ENCODE results near the gene GRIN3B. TPM values are rescaled to one million over a fixed set of nuclear protein-coding genes. Genes with fewer than 3 reads are reported as not detected.

Gene GRIN3B
- total and polyA plus RNA-seq, 2 of the 4 experiments (the other 2 are of a cell fraction), result under 0.01 to 0.91 TPM

- CTCF ChIA-PET, result no interaction called here
- no peak for TF ChIP-seq RAD21 (IDR thresholded peaks at IDR 0.05; ENCODE audit: low read length)
- no peak for TF ChIP-seq RFX5 (IDR thresholded peaks at IDR 0.05; ENCODE audit: low read depth, low read length)
- TF ChIP-seq BHLHE40 (IDR thresholded peaks at IDR 0.05; ENCODE audit: low read depth, low read length), result no peak
- TF ChIP-seq MAZ (IDR thresholded peaks at IDR 0.05; ENCODE audit: borderline replicate concordance, low read depth, low read length), result no peak
- TF ChIP-seq MAFK (IDR thresholded peaks at IDR 0.05; ENCODE audit: low read depth, low read length), result no peak
- TF ChIP-seq CTCF (conservative IDR thresholded peaks at IDR 0.05; ENCODE audit: low read depth, low read length), result no peak
- TF ChIP-seq RCOR1 (IDR thresholded peaks at IDR 0.05; ENCODE audit: insufficient replicate concordance, low read length), result no peak
- TF ChIP-seq POLR2A (IDR thresholded peaks at IDR 0.05; ENCODE audit: low read depth, low read length), result no peak
- no peak for TF ChIP-seq NFE2L2 (IDR thresholded peaks at IDR 0.05; ENCODE audit: low read depth, low read length)
- no peak for TF ChIP-seq CEBPB (IDR thresholded peaks at IDR 0.05; ENCODE audit: low read depth, low read length)
- no peak for TF ChIP-seq USF2 (IDR thresholded peaks at IDR 0.05; ENCODE audit: low read depth, low read length)
- no peak for TF ChIP-seq SMC3 (IDR thresholded peaks at IDR 0.05; ENCODE audit: low read depth, low read length)
- no peak for TF ChIP-seq MXI1 (IDR thresholded peaks at IDR 0.05; ENCODE audit: borderline replicate concordance, low read depth, low read length)
- TF ChIP-seq ELK1 (IDR thresholded peaks at IDR 0.05; ENCODE audit: borderline replicate concordance, low read depth, low read length), result no peak
- no peak for TF ChIP-seq CHD1 (IDR thresholded peaks at IDR 0.05; ENCODE audit: low read depth, low read length)
These were observed 42.7 kb downstream of the GRIN3B start for GRCh38 chr19:1042689-1043511.

More at GRCh38 chr19:1042689-1043511, 42.7 kb downstream of the GRIN3B start:
- Histone ChIP-seq H2AK5ac (ENCODE audit: low read depth, low read length) (no peak overlapping the region), H3K9ac (ENCODE audit: low read depth, low read length) (no peak overlapping the region), H2BK15ac (ENCODE audit: low read depth, low read length) (no peak overlapping the region), H3K4me2 (ENCODE audit: low read depth, low read length) (no peak overlapping the region), H3K23ac (ENCODE audit: low read depth, low read length) (no peak overlapping the region), H2AK9ac (replicated peaks; ENCODE audit: low read depth, low read length, poor library complexity) (no peak overlapping the region), H3K4ac (ENCODE audit: low read depth, low read length) (no peak overlapping the region), H3K9me1 (ENCODE audit: insufficient read depth, low read length) (no peaks in the 10 kb centered on the region), H4K91ac (ENCODE audit: insufficient read depth, low read depth, low read length) (no peak overlapping the region), H3K18ac (ENCODE audit: low read depth, low read length) (no peak overlapping the region), H3K27ac (ENCODE audit: insufficient read depth, low read length) (no peak overlapping the region), H2BK120ac (ENCODE audit: low read depth, low read length) (no peak overlapping the region), H3K27me3 (ENCODE audit: control insufficient read depth, insufficient read depth, low read length) (no peaks in the 10 kb centered on the region), H2BK5ac (ENCODE audit: low read depth, low read length, poor library complexity, severe bottlenecking) (no peak overlapping the region), H4K20me1 (ENCODE audit: insufficient read depth, low read length) (peaks cover 19% of the 10 kb centered on the region), H3K14ac (replicated peaks; ENCODE audit: low read depth, low read length) (no peak overlapping the region), H4K8ac (ENCODE audit: low read depth in 2 of 2, low read length in 2 of 2) (no peak overlapping the region), H3K36me3 (ENCODE audit: control insufficient read depth, insufficient read depth, low read length) (peaks cover 13% of the 10 kb centered on the region), H3K79me1 (ENCODE audit: low read depth in 1 of 2, low read length in 2 of 2) (peaks cover 0 to 6% of the 10 kb centered on the region in 2 experiments; a peak in 2 of 4 replicates), H3K4me3 (ENCODE audit: insufficient read depth, low read depth, low read length) (no peak overlapping the region), H3K56ac (ENCODE audit: extremely low read depth, insufficient read depth, low read length) (no peak overlapping the region), H4K5ac (ENCODE audit: low read depth, low read length) (no peak overlapping the region), H3K4me1 (ENCODE audit: control insufficient read depth, insufficient read depth, low read length) (peaks cover 7% of the 10 kb centered on the region; the same call in 1 of the 2 replicates), H2BK20ac (ENCODE audit: low read depth, low read length) (no peak overlapping the region), H2AFZ (replicated peaks; ENCODE audit: low read length, poor library complexity) (no peak overlapping the region), H3K9me3 (ENCODE audit: control insufficient read depth, insufficient read depth, low read length) (no peaks in the 10 kb centered on the region)
- in situ Hi-C loops (cut with MboI; ENCODE audit: low sequenced_read_pairs) (no loop called here), intact Hi-C loops (cut with micrococcal nuclease) (no loop called here), dilution Hi-C loops (cut with HindIII; ENCODE audit: low sequenced_read_pairs, unreplicated experiment) (no loop called here)
- BruUV-seq (replicated peaks), result no TSS peak
- no peak for DNase-seq
- no peak for ATAC-seq (ENCODE audit: low read depth)
- 20% methylated on average over 1 of the region's 23 CpGs; no CpG with 5 or more reads in 1 of the 2 experiments for WGBS, 2 experiments (ENCODE audit: extremely low coverage in 2 of 2, insufficient read length in 1 of 2)
- POLR2A ChIA-PET (ENCODE audit: unreplicated experiment), result interaction anchor here (0.6 kb wide), 1 partner anchor 51 kb away, joined by 5 read pairs; no protein-coding TSS in a partner anchor

All from IMR-90 (cell line).